Natural killer cell (primary cell): ENCODE measurements around the gene TAP1. TPM values are rescaled to one million over a fixed set of nuclear protein-coding genes. Genes with fewer than 3 reads are reported as not detected.

Source experiments
- ATAC-seq, 3 donors: fragments of 150-1000 bp in 2 of 3; fragments of 200-7000 bp in 1 of 3; cut with Tn5 transposase; 1 replicate in 1 of 3; 2 replicates in 2 of 3; pipeline ENCODE4 v1.10.0; 2021; ENCODE audit warnings: mild to moderate bottlenecking in 2 of 3, moderate library complexity in 2 of 3
- DNase-seq, 2 donors: peaks; one replicate each; pipeline versions ENCODE4 v3.0.0 to v3.0.0-alpha.2; 2013 to 2021; ENCODE audit warnings: mixed read lengths in 1 of 2
- H3K27ac ChIP-seq: one replicate; pipeline ENCODE4 v1.5.1; 2013; ENCODE audit warnings: mild to moderate bottlenecking, low read length
- H3K27me3 ChIP-seq: one replicate; pipeline ENCODE4 v1.6.1; 2013; ENCODE audit warnings: low read length; ENCODE audit not compliant: control insufficient read depth, insufficient read depth
- H3K36me3 ChIP-seq: one replicate; pipeline ENCODE4 v1.6.1; 2013; ENCODE audit warnings: low read length; ENCODE audit not compliant: control insufficient read depth, insufficient read depth
- H3K4me1 ChIP-seq: one replicate; pipeline ENCODE4 v1.6.1; 2013; ENCODE audit warnings: low read length; ENCODE audit not compliant: control insufficient read depth, insufficient read depth
- H3K4me3 ChIP-seq: one replicate; pipeline ENCODE4 v1.5.1; 2013; ENCODE audit warnings: low read length
- H3K9me3 ChIP-seq: one replicate; pipeline ENCODE4 v1.6.1; 2013; ENCODE audit warnings: low read length; ENCODE audit not compliant: control insufficient read depth, insufficient read depth
- H3K27ac Mint-ChIP-seq, 2 donors: one replicate each; pipeline ENCODE4 v1.8.0; 2022; ENCODE audit warnings: mild to moderate bottlenecking in 2 of 2, mixed read lengths in 2 of 2, moderate library complexity in 1 of 2
- H3K27me3 Mint-ChIP-seq, 2 donors: one replicate each; pipeline ENCODE4 v1.8.0; 2022; ENCODE audit warnings: low read depth in 2 of 2, mixed read lengths in 2 of 2
- H3K36me3 Mint-ChIP-seq: one replicate; pipeline ENCODE4 v1.8.0; 2022; ENCODE audit warnings: mixed read lengths
- H3K4me1 Mint-ChIP-seq, 2 donors: one replicate each; pipeline ENCODE4 v1.8.0; 2022; ENCODE audit warnings: mixed read lengths in 2 of 2
- H3K4me3 Mint-ChIP-seq: one replicate; pipeline ENCODE4 v1.8.0; 2022; ENCODE audit warnings: mild to moderate bottlenecking, moderate library complexity, mixed read lengths
- H3K9me3 Mint-ChIP-seq, 2 donors: one replicate each; pipeline ENCODE4 v1.8.0; 2022; ENCODE audit warnings: mixed read lengths in 2 of 2
- CTCF ChIP-seq: fragments of 200-600 bp; IDR thresholded peaks from one replicate; pipeline ENCODE4 v1.8.0; 2022; ENCODE audit warnings: antibody characterized with exemption
- WGBS: methylation state at CpG from one replicate; pipeline ENCODE4 v1.1.7; 2013; ENCODE audit warnings: missing lambda C conversion rate; ENCODE audit not compliant: insufficient coverage; 5-methylcytosine and 5-hydroxymethylcytosine counted together
- intact Hi-C: fragments of 100-400 bp; cut with micrococcal nuclease; formaldehyde crosslinking; loops from one replicate; pipeline ENCODE4 v1.14.2; 2022
- total RNA-seq, 4 donors: library from RNA; stranded (reverse); fragments of 120-200 nt in 1 of 4; gene quantifications; one replicate each; pipeline versions ENCODE4 v1.2.3 to v1.2.4, GENCODE V29; 2013 to 2022

The TAP1 gene
- total RNA-seq, 3 donors from 2014 or later (not counting 1 experiment from before 2014, with no cell fraction given), result 134 to 193 (median 179) TPM

DNA sequence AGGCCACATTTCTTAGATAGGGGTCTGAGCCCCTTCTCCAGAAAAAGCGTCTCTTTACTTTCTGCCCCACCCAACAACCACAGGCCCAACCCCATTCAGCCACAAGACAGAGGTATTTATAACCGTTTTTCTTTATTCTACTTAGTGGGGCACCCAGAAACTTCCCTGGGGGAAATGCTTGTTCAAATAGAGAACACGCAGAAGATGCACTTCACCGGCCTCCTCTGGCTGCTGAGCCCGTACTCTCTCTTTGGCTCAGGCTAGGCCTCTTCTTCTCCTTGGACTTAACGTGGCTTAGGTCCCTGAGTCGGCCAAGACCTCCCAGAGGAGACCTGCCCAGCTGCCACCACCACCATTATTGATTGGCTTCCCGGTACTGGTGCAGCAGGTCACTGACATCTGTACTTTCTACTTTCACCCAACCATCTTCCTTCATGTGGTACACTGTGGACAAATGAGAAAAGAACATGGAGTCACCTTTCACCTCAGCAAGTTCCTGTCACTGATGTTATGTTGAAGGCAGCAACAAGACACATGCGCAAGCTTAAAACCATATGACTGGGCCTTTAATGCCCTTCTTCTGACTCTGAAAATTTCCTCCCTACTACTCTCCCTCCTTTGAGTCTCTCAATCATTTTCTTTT, 12.8 kb downstream of the TAP1 start:
- no peaks in the 10 kb centered on the region for H3K27me3 ChIP-seq
- no peak overlapping the region for H3K4me3 ChIP-seq
- peaks cover 21% of the 10 kb centered on the region for H3K36me3 Mint-ChIP-seq
- intact Hi-C loops, result loop anchor here (5.0 kb wide), 1 partner anchor 643 kb away; no protein-coding TSS in a partner anchor
- H3K4me1 Mint-ChIP-seq, result peaks cover 71 to 84% of the 10 kb centered on the region in 2 donors
- H3K4me1 ChIP-seq, result peaks cover 54% of the 10 kb centered on the region
- WGBS, result 26% methylated on average over 9 of the region's 9 CpGs
- DNase-seq (peak in 1 of 2 donors; percentile 61), ATAC-seq (no peak)
- H3K9me3 Mint-ChIP-seq, result no peaks in the 10 kb centered on the region
- peak overlapping the region; percentile 96 to 100 for H3K27ac Mint-ChIP-seq
- no peaks in the 10 kb centered on the region for H3K27me3 Mint-ChIP-seq
- H3K9me3 ChIP-seq, result no peaks in the 10 kb centered on the region
- TF ChIP-seq CTCF, result no peak
- H3K36me3 ChIP-seq, result peaks cover 52% of the 10 kb centered on the region
- peak overlapping the region; percentile 1 for H3K27ac ChIP-seq
- H3K4me3 Mint-ChIP-seq, result peak overlapping the region; percentile 47

- H3K27ac Mint-ChIP-seq, result peak overlapping the region; percentile 96 to 100
- WGBS, result 94% methylated on average over 14 of the region's 15 CpGs
- no peaks in the 10 kb centered on the region for H3K9me3 ChIP-seq
- peak overlapping the region; percentile 64 for H3K27ac ChIP-seq
- peaks cover 29% of the 10 kb centered on the region for H3K36me3 Mint-ChIP-seq
- no peak overlapping the region for H3K4me3 Mint-ChIP-seq
- H3K4me3 ChIP-seq, result no peak overlapping the region
- peaks cover 69 to 84% of the 10 kb centered on the region in 2 donors for H3K4me1 Mint-ChIP-seq
- no peaks in the 10 kb centered on the region for H3K9me3 Mint-ChIP-seq
- H3K27me3 Mint-ChIP-seq, result no peaks in the 10 kb centered on the region
- ATAC-seq (no peak), DNase-seq (no peak)
- peaks cover 56% of the 10 kb centered on the region for H3K36me3 ChIP-seq
- no peak for TF ChIP-seq CTCF
- intact Hi-C loops, result no loop called here
- H3K27me3 ChIP-seq, result no peaks in the 10 kb centered on the region
- peaks cover 46% of the 10 kb centered on the region for H3K4me1 ChIP-seq
Observed at GRCh38 chr6:32839356-32839755, 14.1 kb downstream of the TAP1 start.

DNA sequence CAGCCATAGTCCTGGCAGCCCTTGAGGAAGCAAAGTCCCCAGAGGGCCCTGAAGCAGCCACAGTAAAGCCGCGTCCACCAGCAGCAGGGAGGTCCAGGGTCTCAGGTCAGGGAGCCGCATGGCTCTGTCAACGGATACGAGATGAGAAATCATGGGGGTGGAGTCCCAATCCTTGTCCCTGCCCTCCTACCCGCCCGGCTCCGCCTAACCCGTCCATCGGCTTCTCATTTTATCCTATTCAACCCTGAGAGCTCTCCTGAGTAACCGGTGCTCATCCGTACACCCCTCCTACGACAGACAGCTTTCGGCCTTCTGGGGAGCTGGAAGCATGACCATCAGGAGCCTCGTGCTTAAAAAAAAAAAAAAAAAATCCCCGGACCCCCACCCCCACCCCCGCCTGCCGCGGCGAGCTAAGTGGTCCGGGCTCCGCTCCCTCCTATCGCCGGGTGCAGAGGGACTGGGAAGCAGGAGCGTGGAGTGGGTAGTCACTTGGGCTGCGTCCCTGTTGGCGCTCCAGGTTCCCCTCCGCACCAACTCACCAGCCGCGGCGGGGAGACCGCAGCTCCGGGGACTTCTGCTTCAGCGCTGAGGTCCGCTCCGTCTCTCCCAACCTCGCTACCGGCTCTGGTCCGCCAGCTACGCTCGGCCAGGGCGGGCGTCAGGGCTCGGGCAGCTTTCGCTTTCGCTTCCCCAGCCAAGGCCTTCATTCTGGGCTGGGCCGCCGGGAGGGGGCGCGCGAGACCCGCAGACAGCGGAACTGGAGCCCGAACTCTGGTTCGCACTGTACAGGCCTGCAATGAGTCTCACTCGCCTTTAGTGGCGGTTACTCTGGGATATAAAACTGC, 15.2 kb downstream of the TAP1 start, which contains the start of gene TAP2:
TSS of gene TAP2 (minus strand) at position 626 of the 845 bp plus-strand sequence. CDS start at position 120, 506 bp downstream.
- peak; percentile 91 for TF ChIP-seq CTCF
- Histone ChIP-seq H3K4me3 (peak within 1 kb of the TSS; percentile 63), H3K27ac (peak within 1 kb of the TSS; percentile 80), H3K27me3 (no peaks in the 10 kb centered on the region), H3K4me1 (peaks cover 46% of the 10 kb centered on the region), H3K36me3 (peaks cover 66% of the 10 kb centered on the region), H3K9me3 (no peaks in the 10 kb centered on the region)
- no peaks in the 10 kb centered on the region for H3K27me3 Mint-ChIP-seq
- ATAC-seq (peak; percentile 88 to 99 (median 88)), DNase-seq (peak; percentile 97 to 99)
- WGBS, result 0% methylated on average over 48 of the region's 57 CpGs
- peak within 1 kb of the TSS; percentile 96 to 100 for H3K27ac Mint-ChIP-seq
- peak within 1 kb of the TSS; percentile 95 for H3K4me3 Mint-ChIP-seq
- H3K4me1 Mint-ChIP-seq, result peaks cover 69 to 84% of the 10 kb centered on the region in 2 donors
- peaks cover 36% of the 10 kb centered on the region for H3K36me3 Mint-ChIP-seq
- intact Hi-C loops, result loop anchor here (1.0 kb wide), 2 partner anchors 16 to 30 kb away; partner anchors contain the start of gene PSMB9
- H3K9me3 Mint-ChIP-seq, result no peaks in the 10 kb centered on the region
